Measurements from ENCODE around the gene PAPOLG. TPM values are rescaled to one million over a fixed set of nuclear protein-coding genes. Genes with fewer than 3 reads are reported as not detected.
"Not testable (repeated sequence)": the region's sequence is repeated elsewhere in the genome, so short reads cannot be mapped to it uniquely, and the experiment has no call there.

PAPOLG gene
- total and polyA plus RNA-seq, 8 donors: 2.9 to 18.2 (median 4.9) TPM

GRCh38 chr2:60806595-60806987 lies 50.5 kb downstream of the PAPOLG start:
- H3K9me3 ChIP-seq: no peaks in the 10 kb centered on the region
- intact Hi-C loops (cut with DNase I; ENCODE audit: low total_unique reads): no loop called here
- no peak for DNase-seq
- no peak for TF ChIP-seq CTCF (IDR thresholded peaks at IDR 0.05)
- no peak for TF ChIP-seq POLR2A (IDR thresholded peaks at IDR 0.05)
- no peak for TF ChIP-seq EP300 (IDR thresholded peaks at IDR 0.05)
- TF ChIP-seq POLR2AphosphoS5 (IDR thresholded peaks at IDR 0.05): no peak
- no peaks in the 10 kb centered on the region for H3K27me3 ChIP-seq
- 86 to 92% (median 89%) methylated on average over 7 of the region's 7 CpGs for WGBS, 5 donors
- no peak overlapping the region for H3K4me3 ChIP-seq
- no peak overlapping the region for H3K27ac ChIP-seq
- peaks cover 0 to 27% (median 18%) of the 10 kb centered on the region in 4 donors for H3K36me3 ChIP-seq
- H3K4me1 ChIP-seq: peaks cover 0 to 5% (median 0%) of the 10 kb centered on the region in 4 donors

- no peak for TF ChIP-seq POLR2AphosphoS5 (IDR thresholded peaks at IDR 0.05)
- TF ChIP-seq CTCF (IDR thresholded peaks at IDR 0.05): no peak
- TF ChIP-seq EP300 (IDR thresholded peaks at IDR 0.05): no peak
- no peak for TF ChIP-seq POLR2A (IDR thresholded peaks at IDR 0.05)
- Histone ChIP-seq H3K27me3 (no peaks in the 10 kb centered on the region), H3K4me3 (no peak overlapping the region), H3K36me3 (peaks cover 0 to 22% (median 14%) of the 10 kb centered on the region in 4 donors), H3K4me1 (peaks cover 0 to 5% (median 0%) of the 10 kb centered on the region in 4 donors), H3K9me3 (no peaks in the 10 kb centered on the region), H3K27ac (no peak overlapping the region)
- DNase-seq: peak in 1 of 2 donors; percentile 61
- intact Hi-C loops (cut with DNase I; ENCODE audit: low total_unique reads): no loop called here
- WGBS, 5 donors: 29 to 40% (median 35%) methylated on average over 5 to 6 of the region's 6 CpGs
These were observed 51.1 kb downstream of the PAPOLG start for GRCh38 chr2:60806988-60807681.

DNA sequence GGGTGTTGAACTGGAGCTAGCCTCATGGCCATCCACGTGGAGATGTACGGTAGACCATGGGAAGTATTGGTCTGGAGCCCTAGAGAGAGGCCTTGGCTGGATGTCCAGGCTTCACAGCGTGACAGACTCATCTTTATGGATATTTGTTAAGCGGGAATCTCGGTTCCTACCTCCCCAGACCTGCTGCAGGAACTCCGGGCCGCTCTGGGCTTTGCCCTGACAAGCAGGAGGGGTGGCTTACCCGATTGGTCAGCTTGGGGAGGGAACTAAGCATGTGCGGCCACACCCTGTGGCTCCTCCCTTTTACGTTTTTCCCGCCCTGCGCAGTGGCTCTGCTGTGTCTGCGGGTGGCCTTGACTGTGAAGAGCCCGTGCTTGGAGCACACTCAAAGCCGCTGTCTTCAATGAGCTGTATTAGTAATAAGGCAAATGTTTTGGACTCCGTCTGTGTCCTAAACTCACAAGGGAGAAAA lies 52.3 kb downstream of the PAPOLG start:
- Histone ChIP-seq H3K27me3 (no peaks in the 10 kb centered on the region), H3K4me1 (peaks cover 0 to 5% (median 0%) of the 10 kb centered on the region in 4 donors), H3K4me3 (no peak overlapping the region), H3K9me3 (no peaks in the 10 kb centered on the region), H3K36me3 (peaks cover 0 to 12% (median 3%) of the 10 kb centered on the region in 4 donors), H3K27ac (no peak overlapping the region)
- peak in 1 of 2 donors; percentile 8 for DNase-seq
- 89 to 94% (median 93%) methylated on average over 13 to 16 of the region's 16 CpGs for WGBS, 5 donors
- TF ChIP-seq EP300 (IDR thresholded peaks at IDR 0.05): no peak
- no peak for TF ChIP-seq POLR2A (IDR thresholded peaks at IDR 0.05)
- no peak for TF ChIP-seq POLR2AphosphoS5 (IDR thresholded peaks at IDR 0.05)
- TF ChIP-seq CTCF (IDR thresholded peaks at IDR 0.05): no peak
- intact Hi-C loops (cut with DNase I; ENCODE audit: low total_unique reads): no loop called here

DNA sequence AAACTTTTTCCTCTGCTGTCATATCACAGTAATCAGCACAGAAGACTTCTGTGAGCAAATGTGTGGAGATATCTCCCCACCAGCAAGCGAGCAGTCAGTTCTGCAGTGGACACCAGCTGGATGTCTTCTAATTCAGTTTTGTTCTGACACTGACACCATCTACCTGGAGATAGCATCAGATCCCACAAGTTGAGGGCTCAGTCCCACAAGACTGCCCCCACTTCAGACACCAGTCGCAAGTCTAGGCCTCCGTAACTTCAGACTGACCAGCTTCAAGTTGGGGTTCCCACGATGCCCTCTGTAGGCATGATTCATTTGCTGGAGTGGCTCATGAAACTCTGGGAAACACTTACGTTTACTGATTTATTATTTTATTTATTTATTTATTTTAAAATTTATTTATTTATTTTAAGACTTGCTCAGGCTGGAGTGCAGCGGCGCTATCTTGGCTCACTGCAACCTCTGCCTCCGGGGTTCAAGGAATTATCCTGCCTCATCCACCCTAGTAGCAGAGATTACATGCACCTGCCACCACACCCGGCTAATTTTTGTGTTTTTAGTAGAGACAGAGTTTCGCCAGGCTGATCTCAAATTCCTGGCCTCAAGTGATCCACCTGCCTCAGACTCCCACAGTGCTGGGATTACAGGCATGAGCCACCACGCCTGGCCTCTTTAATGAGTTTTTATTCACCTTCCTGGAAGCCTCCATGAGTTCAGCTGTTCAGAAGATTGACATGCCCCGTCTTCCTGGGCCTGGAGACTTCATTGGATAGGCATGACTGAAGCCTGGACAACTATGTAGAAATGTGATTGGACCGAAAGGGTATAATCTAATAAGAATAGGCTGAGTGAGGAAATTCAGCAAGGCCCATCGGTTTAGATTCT lies 55.7 kb downstream of the PAPOLG start:
- TF ChIP-seq CTCF (IDR thresholded peaks at IDR 0.05) (no peak), POLR2AphosphoS5 (IDR thresholded peaks at IDR 0.05) (no peak), EP300 (IDR thresholded peaks at IDR 0.05) (no peak), POLR2A (IDR thresholded peaks at IDR 0.05) (no peak)
- Histone ChIP-seq H3K9me3 (no peaks in the 10 kb centered on the region), H3K36me3 (no peaks in the 10 kb centered on the region), H3K27ac (no peak overlapping the region), H3K4me3 (no peak overlapping the region), H3K27me3 (no peaks in the 10 kb centered on the region), H3K4me1 (peaks cover 0 to 4% (median 0%) of the 10 kb centered on the region in 4 donors)
- WGBS, 5 donors: 89 to 92% (median 91%) methylated on average over 14 of the region's 14 CpGs
- intact Hi-C loops (cut with DNase I; ENCODE audit: low total_unique reads): no loop called here
- no peak for DNase-seq

- DNase-seq; H3K27ac ChIP-seq; H3K27me3 ChIP-seq; H3K36me3 ChIP-seq; intact Hi-C loops (cut with DNase I; ENCODE audit: low total_unique reads); H3K4me1 ChIP-seq; H3K4me3 ChIP-seq; H3K9me3 ChIP-seq: not testable (repeated sequence)
- 89 to 92% (median 91%) methylated on average over 9 of the region's 9 CpGs for WGBS, 5 donors
These were observed 61.1 kb downstream of the PAPOLG start for GRCh38 chr2:60817191-60817590.

All from stomach (tissue), 9 donors.